Measurements from ENCODE around the gene MRPL48. TPM values are rescaled to one million over a fixed set of nuclear protein-coding genes. Genes with fewer than 3 reads are reported as not detected.

Gene MRPL48
- total and polyA plus RNA-seq, 10 of the 15 experiments (the other 5 are each of a cell fraction or from before 2014, with no cell fraction given): 46.7 to 159 (median 83.4) TPM

GRCh38 chr11:73743045-73743444 is 44.6 kb upstream of the MRPL48 start:
- DNase-seq (ENCODE audit: low read depth, low spot score) (no peak), ATAC-seq (no peak), FAIRE-seq (no peak)
- Histone ChIP-seq H3K36me3 (ENCODE audit: control insufficient read depth in 2 of 2, insufficient read depth in 2 of 2, low read length in 1 of 2) (no peaks in the 10 kb centered on the region), H3K9me3 (replicated peaks; ENCODE audit: control insufficient read depth, insufficient read depth, low read length) (no peaks in the 10 kb centered on the region), H3K79me2 (ENCODE audit: control insufficient read depth, insufficient read depth, low read length) (peaks cover 28% of the 10 kb centered on the region), H3K9ac (ENCODE audit: control insufficient read depth, insufficient read depth, low read length) (no peak overlapping the region), H2AFZ (ENCODE audit: control insufficient read depth, low read depth, low read length) (no peak overlapping the region), H3K4me3 (no peak overlapping the region), H3K4me1 (ENCODE audit: control insufficient read depth, insufficient read depth, low read length) (no peaks in the 10 kb centered on the region), H4K20me1 (ENCODE audit: control insufficient read depth, insufficient read depth) (no peaks in the 10 kb centered on the region), H3K4me2 (ENCODE audit: control insufficient read depth, insufficient read depth) (no peak overlapping the region), H3K27ac (ENCODE audit: control insufficient read depth, insufficient read depth) (no peak overlapping the region), H3K27me3 (replicated peaks in 1 of 2; ENCODE audit: control insufficient read depth in 2 of 2, insufficient read depth in 2 of 2, low read length in 1 of 2) (no peaks in the 10 kb centered on the region)
- in situ Hi-C loops (cut with MboI) (no loop called here), intact Hi-C loops (cut with micrococcal nuclease; ENCODE audit: unreplicated experiment) (no loop called here)
- TF ChIP-seq ATF7 (IDR thresholded peaks at IDR 0.05; ENCODE audit: low read depth) (no peak), PRDM15 (CRISPR knock-in tag; IDR thresholded peaks at IDR 0.05) (no peak), SMC3 (IDR thresholded peaks at IDR 0.05; ENCODE audit: borderline replicate concordance, low read length) (no peak), HSF1 (IDR thresholded peaks at IDR 0.05; ENCODE audit: low read depth, low read length) (no peak), ETV6 (conservative IDR thresholded peaks at IDR 0.05 in 1 of 2, IDR thresholded peaks at IDR 0.05 in 1 of 2; ENCODE audit: borderline replicate concordance in 1 of 2, low read depth in 1 of 2) (no peak), NR2C2 (IDR thresholded peaks at IDR 0.05; ENCODE audit: borderline replicate concordance, control insufficient read depth, insufficient read length, low read depth) (no peak), E2F4 (IDR thresholded peaks at IDR 0.05; ENCODE audit: low read depth, low read length) (no peak), CHD4 (IDR thresholded peaks at IDR 0.05) (no peak), FOXK2 (IDR thresholded peaks at IDR 0.05) (no peak), ATF3 (IDR thresholded peaks at IDR 0.05; ENCODE audit: borderline replicate concordance, extremely low read depth, low read depth, low read length) (no peak), NFXL1 (IDR thresholded peaks at IDR 0.05; ENCODE audit: borderline replicate concordance) (no peak)
- ChIA-PET SMC1A (ENCODE audit: uncharacterized antibody, unreplicated experiment) (interaction anchor here (0.6 to 1.3 kb wide), 2 partner anchors 17 to 146 kb away, joined by 3 read pairs; no protein-coding TSS in a partner anchor), CTCF (interaction anchor here (0.6 kb wide), 1 partner anchor 510 kb away, joined by 3 read pairs; no protein-coding TSS in a partner anchor), RAD21 (ENCODE audit: unreplicated experiment) (no interaction called here), POLR2A (no interaction called here)
- BruUV-seq (replicated peaks): no TSS peak
- 76% methylated on average over 5 of the region's 7 CpGs for WGBS (ENCODE audit: insufficient coverage, insufficient replicate concordance, low lambda C conversion rate, missing lambda C conversion rate)
